SU-DHL-6 (cell line): ENCODE measurements around the gene PPIL6.

Source experiments
- CTCF ChIP-seq: fragments of 200-600 bp; sonication (generic); IDR thresholded peaks from one replicate; pipeline ENCODE4 v1.5.1; 2017; ENCODE audit warnings: antibody characterized with exemption, mild to moderate bottlenecking, low read length, moderate library complexity; ENCODE audit not compliant: insufficient read depth, poor library complexity, severe bottlenecking
- EZH2phosphoT487 ChIP-seq: fragments of 200-600 bp; sonication (generic), shearing (Covaris generic); conservative IDR thresholded peaks from 2 replicates; pipeline ENCODE4 v1.6.1; 2018; ENCODE audit warnings: mild to moderate bottlenecking, antibody characterized with exemption, low read length, moderate library complexity, mixed read lengths

GRCh38 chr6:109456710-109457561, 16.5 kb upstream of the PPIL6 start:
- no peak for TF ChIP-seq CTCF
- TF ChIP-seq EZH2phosphoT487: no peak
